A549 (cell line): ENCODE results near the gene MITD1. TPM values are rescaled to one million over a fixed set of nuclear protein-coding genes. Genes with fewer than 3 reads are reported as not detected.

Experiments
- BHLHE40 ChIP-seq: IDR thresholded peaks from 2 replicates; pipeline ENCODE4 v1.6.1; 2012; ENCODE audit warnings: low read depth, low read length, inconsistent platforms
- CBX2 ChIP-seq: fragments of 200-600 bp; sonication (generic); IDR thresholded peaks from 2 replicates; pipeline ENCODE4 v1.6.1; 2016; ENCODE audit warnings: low read depth, mild to moderate bottlenecking, borderline replicate concordance
- CBX8 ChIP-seq: fragments of 200-600 bp; sonication (generic); IDR thresholded peaks from 2 replicates; pipeline ENCODE4 v1.6.1; 2016
- CTCF ChIP-seq: fragments of >200 bp; sonication (Bioruptor Twin); formaldehyde crosslinking; IDR thresholded peaks from 3 replicates; pipeline ENCODE4 v1.5.1; 2016
- E2F6 ChIP-seq: IDR thresholded peaks from 2 replicates; pipeline ENCODE4 v1.6.1; 2012; ENCODE audit warnings: low read depth, borderline replicate concordance
- EHMT2 ChIP-seq: fragments of 200-600 bp; sonication (generic); IDR thresholded peaks from 2 replicates; pipeline ENCODE4 v1.6.1; 2016; ENCODE audit warnings: antibody characterized with exemption, low read depth, mild to moderate bottlenecking, moderate library complexity
- ELK1 ChIP-seq: fragments of 150-350 bp; IDR thresholded peaks from 2 replicates; pipeline ENCODE4 v1.6.1; 2014; ENCODE audit warnings: low read depth, mild to moderate bottlenecking, low read length
- EP300 ChIP-seq, 2 experiments: fragments of >200 bp; sonication (Bioruptor Twin); formaldehyde crosslinking; IDR thresholded peaks; 2 replicates in 1 of 2; 3 replicates in 1 of 2; pipeline ENCODE4 v1.6.1; 2016 to 2017
- ESRRA ChIP-seq: fragments of 150-350 bp; IDR thresholded peaks from 2 replicates; pipeline ENCODE4 v1.6.1; 2014; ENCODE audit warnings: mild to moderate bottlenecking, low read length, borderline replicate concordance
- FOSB ChIP-seq: fragments of 250-450 bp; sonication (Bioruptor Pico); IDR thresholded peaks from 2 replicates; pipeline ENCODE4 v1.5.0; 2020; ENCODE audit warnings: mild to moderate bottlenecking, moderate library complexity
- FOSL2 ChIP-seq, 2 experiments: fragments of 450-650 bp in 1 of 2; fragments of >200 bp in 1 of 2; sonication (Bioruptor Twin) in 1 of 2; formaldehyde crosslinking; IDR thresholded peaks; 2 replicates each; pipeline versions ENCODE4 v1.5.0 to v1.6.1; 2016 to 2020; ENCODE audit warnings: mild to moderate bottlenecking in 1 of 2, moderate library complexity in 1 of 2
- FOXS1 ChIP-seq: fragments of 250-450 bp; sonication (Bioruptor Pico); IDR thresholded peaks from 2 replicates; pipeline ENCODE4 v1.5.0; 2020; ENCODE audit warnings: mild to moderate bottlenecking, moderate library complexity
- GATA3 ChIP-seq: IDR thresholded peaks from 2 replicates; pipeline ENCODE4 v1.6.1; 2012; ENCODE audit warnings: borderline replicate concordance
- HDAC2 ChIP-seq: fragments of 200-600 bp; sonication (generic); IDR thresholded peaks from 2 replicates; pipeline ENCODE4 v1.6.1; 2016
- HES2 ChIP-seq: fragments of >200 bp; sonication (Bioruptor Twin); formaldehyde crosslinking; IDR thresholded peaks from 2 replicates; pipeline ENCODE4 v1.6.1; 2016
- HEYL ChIP-seq: fragments of 250-450 bp; sonication (Bioruptor Pico); IDR thresholded peaks from 2 replicates; pipeline ENCODE4 v1.8.0; 2021; ENCODE audit warnings: mild to moderate bottlenecking, moderate library complexity
- HMGXB4 ChIP-seq: fragments of 250-450 bp; sonication (Bioruptor Pico); IDR thresholded peaks from 2 replicates; pipeline ENCODE4 v1.5.0; 2021; ENCODE audit warnings: mild to moderate bottlenecking, moderate library complexity, borderline replicate concordance
- HOXA7 ChIP-seq: fragments of 250-450 bp; sonication (Bioruptor Pico); IDR thresholded peaks from 2 replicates; pipeline ENCODE4 v1.5.0; 2020; ENCODE audit warnings: mild to moderate bottlenecking, moderate library complexity
- HOXB13 ChIP-seq: fragments of 250-450 bp; sonication (Bioruptor Pico); IDR thresholded peaks from 2 replicates; pipeline ENCODE4 v1.5.0; 2020; ENCODE audit warnings: low read depth, mild to moderate bottlenecking, moderate library complexity
- HOXB5 ChIP-seq: fragments of 250-450 bp; sonication (Bioruptor Pico); IDR thresholded peaks from 2 replicates; pipeline ENCODE4 v1.5.0; 2020; ENCODE audit warnings: mild to moderate bottlenecking, moderate library complexity
- JUN ChIP-seq, 2 experiments: fragments of >200 bp; sonication (Bioruptor Twin); formaldehyde crosslinking; IDR thresholded peaks; 2 replicates in 1 of 2; 3 replicates in 1 of 2; pipeline ENCODE4 v1.6.1; 2016 to 2017
- JUNB ChIP-seq: fragments of >200 bp; sonication (Bioruptor Twin); formaldehyde crosslinking; IDR thresholded peaks from 2 replicates; pipeline ENCODE4 v1.6.1; 2016
- KDM5A ChIP-seq: fragments of 200-600 bp; sonication (generic); IDR thresholded peaks from 2 replicates; pipeline ENCODE4 v1.6.1; 2016; ENCODE audit warnings: antibody characterized with exemption, mild to moderate bottlenecking
- MAFK ChIP-seq: fragments of 450-650 bp; IDR thresholded peaks from 2 replicates; pipeline ENCODE4 v1.6.1; 2014; ENCODE audit not compliant: partially characterized antibody
- NR3C1 ChIP-seq: fragments of >200 bp; sonication (Bioruptor Twin); formaldehyde crosslinking; IDR thresholded peaks from 3 replicates; pipeline ENCODE4 v1.6.1; 2017
- PHF8 ChIP-seq: fragments of 200-600 bp; sonication (generic); IDR thresholded peaks from 2 replicates; pipeline ENCODE4 v1.6.1; 2016; ENCODE audit warnings: low read depth, mild to moderate bottlenecking, antibody characterized with exemption, moderate library complexity, borderline replicate concordance
- POLR2A ChIP-seq: IDR thresholded peaks from 2 replicates; pipeline ENCODE4 v1.6.1; 2012; ENCODE audit warnings: mild to moderate bottlenecking, low read length
- RAD21 ChIP-seq, 2 experiments: fragments of >200 bp in 1 of 2; sonication (Bioruptor Twin) in 1 of 2; formaldehyde crosslinking in 1 of 2; IDR thresholded peaks in 1 of 2; conservative IDR thresholded peaks in 1 of 2; 2 replicates in 1 of 2; 3 replicates in 1 of 2; pipeline ENCODE4 v1.6.1; 2012 to 2018; ENCODE audit warnings: inconsistent platforms in 1 of 2
- RFX5 ChIP-seq: fragments of 450-650 bp; IDR thresholded peaks from 2 replicates; pipeline ENCODE4 v1.7.1; 2014; ENCODE audit warnings: antibody characterized with exemption, mild to moderate bottlenecking, moderate library complexity
- SREBF2 ChIP-seq: fragments of 450-650 bp; IDR thresholded peaks from 2 replicates; pipeline ENCODE4 v1.6.1; 2014; ENCODE audit warnings: mild to moderate bottlenecking, moderate library complexity
- TFCP2L1 ChIP-seq: fragments of 250-450 bp; sonication (Bioruptor Pico); IDR thresholded peaks from 2 replicates; pipeline ENCODE4 v1.5.0; 2021; ENCODE audit warnings: mild to moderate bottlenecking
- TP53 ChIP-seq: fragments of 250-450 bp; sonication (Bioruptor Pico); IDR thresholded peaks from 2 replicates; pipeline ENCODE4 v1.5.0; 2021; ENCODE audit warnings: mild to moderate bottlenecking, moderate library complexity
- ZC3H11A ChIP-seq: fragments of 450-650 bp; IDR thresholded peaks from 2 replicates; pipeline ENCODE4 v1.6.1; 2014; ENCODE audit warnings: antibody characterized with exemption, mild to moderate bottlenecking
- ZFP36 ChIP-seq: fragments of 450-650 bp; IDR thresholded peaks from 2 replicates; pipeline ENCODE4 v1.6.1; 2014; ENCODE audit warnings: borderline replicate concordance; ENCODE audit not compliant: partially characterized antibody
- ZNF302 ChIP-seq: fragments of 250-450 bp; sonication (Bioruptor Pico); IDR thresholded peaks from 2 replicates; pipeline ENCODE4 v1.9.0; 2021; ENCODE audit warnings: inconsistent platforms, mild to moderate bottlenecking, moderate library complexity
- polyA plus RNA-seq, 4 experiments: library from polyadenylated mRNA; depleted of rRNA in 3 of 4; stranded (reverse); fragments of >200 nt; fragmentation: RNase III in 1 of 4; extraction: RNeasy Plus Mini Kit Qiagen cat#74134 plus additional on column Dnase treatment in 1 of 4; gene quantifications; 2 replicates in 3 of 4; 3 replicates in 1 of 4; pipeline ENCODE4 v1.2.3, GENCODE V29; 2011 to 2017

The MITD1 gene
- polyA plus RNA-seq, 2 of the 4 experiments (the other 2 are of a cell fraction), result 33.7 to 37.1 TPM

GRCh38 chr2:99154643-99155536, 26.0 kb downstream of the MITD1 start, which contains the start of the genes LIPT1 and TSGA10 (continued):
- no peak for TF ChIP-seq ZFP36
- TF ChIP-seq RAD21 (conservative IDR thresholded peaks at IDR 0.05 in 1 of 2, IDR thresholded peaks at IDR 0.05 in 1 of 2), result no peak
- peak; percentile 90 for TF ChIP-seq PHF8
- TF ChIP-seq POLR2A, result peak; percentile 85
- TF ChIP-seq MAFK, result no peak
- TF ChIP-seq FOSL2 (IDR thresholded peaks at IDR 0.05), result no peak
- TF ChIP-seq FOSL2 (CRISPR knock-in tag; IDR thresholded peaks at IDR 0.05), result no peak; the same call in 1 of the 2 replicates
- no peak for TF ChIP-seq ZC3H11A
- TF ChIP-seq CBX2, result no peak
- TF ChIP-seq NR3C1, result no peak
- TF ChIP-seq FOSB (CRISPR knock-in tag), result no peak
- TF ChIP-seq HDAC2, result no peak
- TF ChIP-seq ESRRA, result no peak
- TF ChIP-seq GATA3, result no peak
- TF ChIP-seq E2F6, result peak; percentile 48; the same call in 1 of the 2 replicates
- no peak for TF ChIP-seq JUNB
- 0 out of 3 replicates have a peak, but pooled peaks have one; percentile 20 for TF ChIP-seq CTCF
- no peak for TF ChIP-seq ZNF302
- no peak for TF ChIP-seq EP300 (IDR thresholded peaks at IDR 0.05)
- TF ChIP-seq ELK1, result no peak
- no peak for TF ChIP-seq SREBF2
- TF ChIP-seq HOXB5, result no peak
- TF ChIP-seq HEYL (CRISPR knock-in tag), result no peak
- no peak for TF ChIP-seq EHMT2
- no peak for TF ChIP-seq CBX8
- peak; percentile 43; the same call in 1 of the 2 replicates for TF ChIP-seq HOXB13 (CRISPR knock-in tag)
- no peak for TF ChIP-seq HES2
- TF ChIP-seq BHLHE40, result no peak
- no peak for TF ChIP-seq RFX5
- no peak for TF ChIP-seq HMGXB4 (CRISPR knock-in tag)
- no peak for TF ChIP-seq HOXA7
- TF ChIP-seq JUN (IDR thresholded peaks at IDR 0.05), result peak; percentile 85 to 90
- TF ChIP-seq KDM5A, result no peak
- TF ChIP-seq TP53 (CRISPR knock-in tag), result no peak
- no peak for TF ChIP-seq TFCP2L1 (CRISPR knock-in tag)
- TF ChIP-seq FOXS1 (CRISPR knock-in tag), result no peak
- TF ChIP-seq, all 56 proteins: peak for 12
